GM19372 (cell line): ENCODE data around the gene TBC1D10A.

ENCODE experiments used
- ATAC-seq: cut with Tn5 transposase; IDR thresholded peaks from one replicate; pipeline ENCODE4 v1.9.1; 2021; ENCODE audit warnings: mild to moderate bottlenecking, low read depth, moderate library complexity; ENCODE audit not compliant: unreplicated experiment

Gene TBC1D10A

GRCh38 chr22:30326706-30327362, at the start of gene TBC1D10A:
Gene TBC1D10A (minus strand): TSS chr22:30326941. CDS start chr22:30326881, 60 bp downstream.
- ATAC-seq, result peak; percentile 85

DNA sequence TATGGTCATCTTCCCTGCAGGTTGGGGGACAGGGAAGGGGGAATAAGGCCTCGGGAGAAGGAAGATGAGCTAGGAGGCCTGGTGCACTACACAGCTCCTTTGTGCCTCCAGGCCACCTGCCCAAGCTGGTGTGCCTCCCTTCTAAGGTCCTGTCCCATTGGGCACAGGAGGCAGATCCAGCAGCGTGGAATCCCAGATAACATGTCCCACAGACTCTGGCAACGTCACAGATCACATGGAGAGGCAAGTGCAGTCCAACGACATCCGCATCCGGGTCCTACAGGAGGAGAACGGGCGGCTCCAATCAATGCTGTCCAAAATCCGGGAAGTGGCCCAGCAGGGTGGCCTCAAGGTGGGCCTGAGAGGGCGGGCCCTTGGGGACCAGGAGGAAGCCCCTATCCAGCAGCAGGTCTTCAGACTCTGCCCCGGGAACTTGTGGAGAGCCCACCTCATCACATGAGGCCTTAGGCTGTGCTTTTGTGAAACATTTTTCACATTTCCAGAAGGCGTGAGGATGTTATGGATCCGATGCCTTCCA, 48.6 kb upstream of the TBC1D10A start:
- no peak for ATAC-seq

GRCh38 chr22:30373331-30374325, 46.9 kb upstream of the TBC1D10A start:
- ATAC-seq, result no peak

DNA sequence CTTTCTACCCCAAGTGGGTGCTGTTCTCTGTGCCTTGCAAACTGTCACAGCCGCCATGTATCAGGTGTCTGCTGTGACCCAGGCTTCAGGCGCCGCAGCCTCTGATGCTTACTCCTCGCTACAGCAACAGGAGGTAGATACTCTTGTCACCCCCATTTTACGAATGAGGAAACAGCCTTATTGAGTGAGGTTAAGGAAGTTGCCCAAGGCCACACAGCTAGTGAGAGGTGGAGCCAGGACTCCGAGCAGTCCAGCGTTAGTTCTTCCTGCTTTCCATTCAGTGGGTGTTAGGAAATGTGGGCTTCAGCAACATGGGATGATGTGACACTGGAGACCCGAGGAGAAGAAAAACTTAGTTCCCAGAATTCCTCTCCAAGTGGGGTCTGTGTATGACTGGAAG, 46.2 kb upstream of the TBC1D10A start:
- ATAC-seq, result no peak

DNA sequence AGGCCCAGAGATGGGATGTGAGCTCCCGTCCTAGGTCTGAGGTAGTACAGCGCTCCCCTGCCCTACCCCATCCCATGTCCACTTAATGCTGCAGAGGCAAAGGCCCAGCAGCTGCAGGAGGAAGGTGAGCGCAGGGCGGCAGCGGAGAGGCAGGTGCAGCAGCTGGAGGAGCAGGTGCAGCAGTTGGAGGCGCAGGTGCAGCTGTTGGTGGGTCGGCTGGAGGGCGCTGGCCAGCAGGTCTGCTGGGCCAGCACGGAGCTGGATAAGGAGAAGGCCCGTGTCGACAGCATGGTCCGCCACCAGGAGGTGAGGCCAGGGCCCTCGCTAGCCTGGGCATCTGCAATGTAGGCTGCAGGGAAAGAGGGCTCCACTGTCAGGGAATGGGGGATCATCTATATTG, 45.2 kb upstream of the TBC1D10A start:
- no peak for ATAC-seq

DNA sequence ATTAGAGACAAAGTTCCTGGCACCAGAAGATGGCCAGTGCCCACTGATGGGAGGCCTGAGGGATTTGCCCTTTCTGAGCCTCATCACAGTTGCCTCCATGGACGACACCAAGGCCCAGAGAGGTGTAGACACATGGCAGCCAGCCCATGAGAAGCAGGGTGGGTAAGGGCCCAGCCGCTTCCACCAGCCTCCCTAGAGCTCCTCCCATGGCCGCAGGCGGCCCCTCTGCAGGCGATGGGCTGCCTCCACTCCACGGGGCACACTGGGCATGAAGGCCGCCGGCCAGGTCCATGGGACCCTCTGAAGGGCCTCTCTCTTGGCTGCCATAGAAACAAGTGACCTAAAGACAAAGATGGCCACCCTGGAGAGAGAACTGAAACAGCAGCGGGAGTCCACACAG, 44.6 kb upstream of the TBC1D10A start:
- ATAC-seq, result no peak

- ATAC-seq, result no peak
These were observed 44.0 kb upstream of the TBC1D10A start for GRCh38 chr22:30370641-30371230.

- no peak for ATAC-seq
These were observed 41.7 kb upstream of the TBC1D10A start for GRCh38 chr22:30368420-30368819.

DNA sequence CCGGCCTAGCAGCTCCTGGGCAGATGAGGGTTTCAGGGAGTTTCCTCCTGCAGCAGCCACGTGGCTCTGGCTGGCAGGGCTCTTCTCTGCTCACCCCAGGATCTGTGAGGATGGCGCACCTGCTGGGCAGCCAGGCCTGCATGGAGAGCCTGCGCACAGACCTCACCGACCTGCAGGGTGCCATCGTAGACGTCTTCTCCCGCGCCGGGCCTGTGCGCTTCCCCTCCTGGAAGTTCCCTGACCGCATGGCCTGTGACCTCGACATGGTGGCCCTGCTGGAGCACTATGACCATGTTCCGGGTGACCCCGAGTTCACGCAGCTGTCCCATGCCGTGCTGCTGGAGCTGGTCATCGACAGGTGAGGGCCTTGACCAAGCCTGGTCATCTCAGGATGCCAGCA, 39.1 kb upstream of the TBC1D10A start:
- no peak for ATAC-seq

- no peak for ATAC-seq
These were observed 36.0 kb upstream of the TBC1D10A start for GRCh38 chr22:30362651-30363281.

GRCh38 chr22:30361916-30362650, 35.3 kb upstream of the TBC1D10A start:
- ATAC-seq, result no peak

DNA sequence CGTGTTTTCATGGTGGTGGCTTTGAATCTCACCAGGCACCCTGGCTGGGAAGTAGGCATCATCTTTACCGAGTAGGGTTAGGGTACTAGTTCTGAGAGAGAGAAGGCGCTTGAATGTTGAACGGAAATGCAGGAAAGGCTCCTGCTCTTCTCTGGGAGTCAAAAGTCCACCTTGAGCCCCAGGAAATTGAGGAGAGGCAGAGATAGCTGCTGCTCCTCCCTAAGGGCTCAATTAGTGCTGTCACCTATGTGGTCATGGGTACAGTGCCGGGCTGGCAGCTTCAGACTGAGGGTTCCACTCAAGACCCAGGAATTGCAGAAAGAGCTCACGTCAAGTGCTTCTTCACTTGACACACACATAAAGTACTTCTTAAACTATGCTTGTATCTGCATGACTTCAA, 31.8 kb upstream of the TBC1D10A start:
- no peak for ATAC-seq

GRCh38 chr22:30357650-30358215, 31.0 kb upstream of the TBC1D10A start:
- ATAC-seq, result no peak

DNA sequence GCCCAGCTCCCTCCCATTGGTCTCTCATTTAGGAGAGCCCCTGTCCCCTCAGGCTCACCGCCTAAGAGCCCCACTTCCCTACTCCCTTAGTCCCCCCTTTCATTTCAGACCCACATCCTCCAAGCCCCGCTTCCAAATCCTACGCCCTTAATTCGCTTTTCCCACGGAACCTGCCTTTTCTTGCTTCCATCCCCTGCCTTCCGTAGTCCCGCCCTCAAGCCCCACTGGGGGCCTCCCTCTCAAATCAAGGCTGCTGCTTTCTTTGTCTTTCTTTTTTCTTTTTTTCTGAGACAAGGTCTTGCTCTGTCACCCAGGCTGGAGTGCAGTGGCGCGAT, 30.5 kb upstream of the TBC1D10A start:
- no peak for ATAC-seq

DNA sequence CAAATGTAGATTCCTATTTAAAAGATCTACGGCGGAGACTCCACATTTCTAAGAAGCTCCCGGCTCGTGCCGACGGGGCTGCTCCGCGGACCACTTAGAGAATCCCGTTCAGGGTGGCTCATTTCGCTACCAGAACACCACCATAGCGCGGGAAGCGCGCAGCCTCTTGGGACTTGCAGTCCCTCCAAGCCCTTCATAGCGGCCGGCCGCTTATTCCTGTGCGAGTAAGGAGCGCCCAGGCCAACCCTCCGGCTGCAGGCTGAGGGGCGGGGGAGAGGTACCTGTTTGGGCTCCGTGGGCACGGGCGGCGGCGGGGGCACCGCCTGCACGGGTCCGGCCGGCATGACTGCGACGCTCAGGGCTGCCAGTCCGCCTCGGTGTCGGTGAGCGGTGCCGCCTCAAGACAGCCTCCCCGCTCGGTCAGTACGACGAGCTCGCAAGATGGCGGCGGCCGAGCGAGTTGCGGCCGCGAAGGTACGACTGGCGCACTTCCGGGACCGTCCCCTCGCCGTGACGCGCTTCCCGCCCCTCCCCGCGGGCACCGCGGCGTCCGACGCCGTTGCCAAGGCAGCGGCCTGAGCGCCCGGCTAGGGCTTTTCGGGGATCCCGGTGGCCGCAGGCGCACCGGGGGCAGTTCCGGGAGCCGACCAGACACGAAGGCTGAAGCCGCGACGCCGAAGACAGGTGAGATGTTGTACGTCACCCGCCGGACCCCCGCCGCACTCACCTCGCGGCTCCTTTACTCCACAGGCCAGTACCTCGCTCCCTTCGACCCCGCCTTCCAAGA, 29.9 kb upstream of the TBC1D10A start, which contains the start of the genes CCDC157 and SF3A1:
Gene CCDC157, plus strand, starts transcription at position 559 of the 787 bp plus-strand sequence. CDS start 8,994 bp downstream, outside the sequence.
Gene SF3A1, minus strand, starts transcription at position 446 of the 787 bp plus-strand sequence. Its CDS starts 102 bp downstream, at position 344.
- peak; percentile 95 for ATAC-seq

GRCh38 chr22:30354644-30355043, 27.9 kb upstream of the TBC1D10A start:
- no peak for ATAC-seq

- no peak for ATAC-seq
These were observed 24.5 kb upstream of the TBC1D10A start for GRCh38 chr22:30351226-30351625.

DNA sequence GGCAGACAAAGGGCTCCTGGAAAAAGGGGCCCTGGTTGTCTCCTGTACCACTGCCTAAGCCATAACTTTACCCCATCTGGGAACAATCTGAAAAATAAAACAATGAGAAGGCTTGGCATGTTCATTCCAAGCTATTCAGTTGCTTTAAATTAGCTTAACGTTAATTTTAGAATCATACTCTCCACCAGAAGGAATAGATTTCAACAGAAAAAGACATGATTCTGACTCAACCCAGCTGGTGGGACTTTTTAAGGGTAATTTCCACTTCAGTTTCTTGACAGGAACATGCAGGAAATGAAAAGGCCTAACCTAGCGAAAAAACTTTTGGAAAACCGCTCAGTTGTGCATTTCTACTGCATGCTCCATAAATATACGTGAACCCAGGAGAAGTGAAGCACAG, 22.1 kb upstream of the TBC1D10A start:
- ATAC-seq, result no peak

- ATAC-seq, result no peak
These were observed 21.7 kb upstream of the TBC1D10A start for GRCh38 chr22:30348404-30348803.
